T-helper 1 cell treated with Interleukin-12 subunit alpha and Interleukin-12 subunit beta and Interleukin-4 antibody, amounts not matched to agents 30 μg/mL and 1 μg/mL, for 36 hours (primary cell): Measurements from ENCODE around the gene CPA1.

ENCODE experiments used
- H3K27ac Mint-ChIP-seq: one replicate; pipeline ENCODE4 v1.8.0; 2021; ENCODE audit warnings: mild to moderate bottlenecking, mixed read lengths
- H3K27me3 Mint-ChIP-seq: one replicate; pipeline ENCODE4 v1.8.0; 2021; ENCODE audit warnings: low read depth, mixed read lengths
- H3K36me3 Mint-ChIP-seq: one replicate; pipeline ENCODE4 v1.8.0; 2021; ENCODE audit warnings: low read depth, mixed read lengths
- H3K4me1 Mint-ChIP-seq: one replicate; pipeline ENCODE4 v1.8.0; 2021; ENCODE audit warnings: low read depth, mixed read lengths
- H3K4me3 Mint-ChIP-seq: one replicate; pipeline ENCODE4 v1.8.0; 2021; ENCODE audit warnings: mild to moderate bottlenecking, moderate library complexity, mixed read lengths
- H3K9me3 Mint-ChIP-seq: one replicate; pipeline ENCODE4 v1.8.0; 2021; ENCODE audit warnings: mixed read lengths

Gene CPA1

DNA sequence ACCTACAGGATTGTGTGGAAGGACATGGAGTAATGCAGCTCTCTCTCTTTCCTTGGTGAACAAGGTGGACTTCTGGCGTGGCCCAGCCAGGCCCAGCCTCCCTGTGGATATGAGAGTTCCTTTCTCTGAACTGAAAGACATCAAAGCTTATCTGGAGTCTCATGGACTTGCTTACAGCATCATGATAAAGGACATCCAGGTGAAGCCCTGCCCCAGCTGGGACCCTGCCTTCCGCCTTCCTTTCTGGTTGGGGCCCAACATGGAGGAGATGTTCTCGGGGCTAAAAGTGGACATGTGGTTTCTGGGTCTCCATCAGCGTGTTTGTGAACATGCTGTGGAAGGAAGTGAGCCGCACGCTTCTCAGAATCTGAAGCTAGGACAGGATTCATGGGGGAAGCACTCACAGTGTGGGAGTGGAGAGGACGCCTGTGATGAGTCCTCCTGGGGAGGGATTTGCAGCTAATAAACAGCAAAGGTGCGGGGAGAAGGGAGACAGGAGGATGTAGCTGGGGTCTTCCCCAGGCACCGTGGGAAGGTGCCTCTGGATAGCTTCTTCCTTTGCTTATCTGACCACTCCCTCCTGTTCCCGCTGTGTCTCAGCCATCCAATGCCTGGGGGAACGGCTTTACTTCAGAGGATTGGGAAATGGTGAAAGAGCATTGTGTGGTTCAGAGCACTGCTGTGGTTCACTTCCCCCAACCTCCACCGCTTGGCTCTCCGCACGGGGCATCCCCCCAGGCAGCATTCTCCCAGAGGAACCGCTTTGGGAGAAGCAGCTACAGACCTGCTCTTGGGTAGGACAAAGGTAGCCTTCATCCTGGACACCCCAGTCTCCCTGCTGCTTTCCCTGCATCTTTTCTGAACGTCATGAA, 30.1 kb upstream of the CPA1 start:
- Mint-ChIP-seq H3K4me1 (peaks cover 9% of the 10 kb centered on the region), H3K27me3 (no peaks in the 10 kb centered on the region), H3K4me3 (no peak overlapping the region), H3K27ac (peak overlapping the region; percentile 17), H3K9me3 (no peaks in the 10 kb centered on the region), H3K36me3 (no peaks in the 10 kb centered on the region)

DNA sequence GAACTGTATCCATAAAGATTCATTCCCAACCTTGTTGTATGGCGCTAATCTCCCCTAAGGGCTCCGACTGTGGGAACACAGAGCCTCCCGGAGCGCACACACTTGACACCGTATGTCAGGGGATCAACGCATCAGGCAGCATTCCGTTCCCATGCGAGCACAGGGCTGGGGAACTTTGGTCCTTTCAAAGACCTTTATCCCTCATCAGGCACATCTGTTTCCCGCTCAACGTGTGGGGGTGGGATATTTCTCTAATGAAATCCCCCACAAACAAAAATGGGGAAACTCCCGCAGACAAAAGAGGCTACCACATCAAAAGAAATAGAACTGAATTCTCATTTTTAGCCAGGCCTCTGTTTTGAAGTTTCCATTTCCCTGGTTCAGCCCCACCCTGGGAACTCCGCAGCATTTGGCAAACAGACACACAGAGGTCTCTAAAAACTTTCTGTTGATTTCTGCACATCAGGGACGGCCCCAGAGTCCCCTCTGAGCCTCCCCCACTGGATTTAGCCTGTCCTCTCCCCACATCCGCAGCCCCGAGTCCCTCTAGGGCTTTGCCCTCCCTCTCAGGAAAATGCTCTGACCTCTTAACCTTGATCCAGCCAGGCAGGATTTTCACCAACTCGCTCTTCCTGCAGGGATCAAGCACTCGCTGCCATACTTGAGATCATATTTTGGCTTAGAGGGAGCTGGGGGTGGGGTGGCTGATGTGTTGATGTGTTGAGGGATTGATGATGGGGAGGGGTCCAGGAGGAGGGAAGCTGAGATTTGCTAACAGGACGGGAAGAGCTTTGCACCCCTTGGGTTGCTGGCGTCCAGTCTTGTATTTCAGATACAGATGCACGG, 29.1 kb upstream of the CPA1 start:
- H3K27ac Mint-ChIP-seq, result no peak overlapping the region
- no peaks in the 10 kb centered on the region for H3K27me3 Mint-ChIP-seq
- H3K4me1 Mint-ChIP-seq, result peaks cover 9% of the 10 kb centered on the region
- no peak overlapping the region for H3K4me3 Mint-ChIP-seq
- no peaks in the 10 kb centered on the region for H3K9me3 Mint-ChIP-seq
- H3K36me3 Mint-ChIP-seq, result no peaks in the 10 kb centered on the region

DNA sequence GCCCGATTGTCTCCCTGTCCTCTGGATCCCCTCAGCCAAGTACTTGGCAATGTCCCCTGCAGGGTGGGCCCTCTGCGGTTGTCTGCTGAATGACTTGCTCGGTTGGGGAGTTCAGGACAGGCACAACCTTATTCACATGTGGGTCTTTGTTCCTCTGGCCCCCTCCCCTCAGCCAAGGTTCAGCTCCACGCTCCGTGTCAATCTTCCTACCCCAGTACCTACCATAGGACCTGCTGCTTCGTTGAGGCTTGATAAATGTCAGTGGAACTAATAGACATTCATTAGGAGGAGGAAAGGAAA, 28.6 kb upstream of the CPA1 start:
- Mint-ChIP-seq H3K4me1 (peaks cover 9% of the 10 kb centered on the region), H3K27ac (no peak overlapping the region), H3K9me3 (no peaks in the 10 kb centered on the region), H3K27me3 (no peaks in the 10 kb centered on the region), H3K36me3 (no peaks in the 10 kb centered on the region), H3K4me3 (no peak overlapping the region)

DNA sequence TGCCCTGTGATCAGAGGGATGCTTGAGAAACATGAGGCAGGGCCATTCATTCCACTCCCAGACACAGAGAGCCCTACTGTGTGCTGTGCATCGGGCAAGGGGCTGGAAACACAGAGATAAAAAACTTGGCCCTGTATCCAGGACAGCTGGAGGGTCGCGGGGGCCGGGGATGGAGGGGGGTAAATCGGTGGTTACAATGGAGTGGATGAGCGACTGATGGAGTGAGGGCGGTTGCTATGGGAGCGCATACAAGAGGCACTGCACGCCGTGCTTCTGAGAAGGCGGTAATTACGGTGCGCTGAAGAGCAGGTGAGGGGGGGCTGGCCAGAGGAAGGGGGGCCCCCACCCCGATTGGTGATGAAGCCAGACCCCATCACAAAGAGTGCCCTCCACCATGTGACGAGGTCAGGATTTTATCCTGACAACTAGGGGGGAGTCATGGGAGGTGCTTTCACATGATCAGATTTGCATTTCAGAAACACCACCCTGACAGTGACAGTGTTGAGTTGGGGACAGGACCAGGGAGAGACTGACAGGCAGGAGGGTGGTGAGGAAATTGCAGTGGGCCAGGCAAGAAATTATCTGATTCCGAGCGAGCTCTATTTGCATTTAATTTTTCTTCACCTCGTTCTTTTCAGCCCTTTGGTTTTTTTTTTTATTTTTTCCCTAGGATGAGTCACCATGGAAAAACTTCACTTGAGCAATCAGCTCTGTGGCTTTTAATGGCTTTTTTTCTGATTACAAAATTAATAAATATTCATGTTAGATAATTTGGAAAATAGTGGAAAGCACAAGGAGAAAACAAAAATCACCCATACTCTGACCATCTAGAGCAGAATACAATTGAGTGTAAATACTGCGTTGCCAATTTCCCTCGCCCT, 27.9 kb upstream of the CPA1 start:
- H3K27me3 Mint-ChIP-seq, result no peaks in the 10 kb centered on the region
- H3K4me3 Mint-ChIP-seq, result no peak overlapping the region
- H3K27ac Mint-ChIP-seq, result no peak overlapping the region
- peaks cover 9% of the 10 kb centered on the region for H3K4me1 Mint-ChIP-seq
- H3K9me3 Mint-ChIP-seq, result no peaks in the 10 kb centered on the region
- no peaks in the 10 kb centered on the region for H3K36me3 Mint-ChIP-seq

GRCh38 chr7:130353196-130353595, 27.1 kb upstream of the CPA1 start:
- Mint-ChIP-seq H3K9me3 (peaks cover 1% of the 10 kb centered on the region), H3K4me3 (no peak overlapping the region), H3K36me3 (no peaks in the 10 kb centered on the region), H3K27ac (no peak overlapping the region), H3K4me1 (peaks cover 9% of the 10 kb centered on the region), H3K27me3 (no peaks in the 10 kb centered on the region)

- Mint-ChIP-seq H3K4me1 (peaks cover 3% of the 10 kb centered on the region), H3K4me3 (no peak overlapping the region), H3K36me3 (no peaks in the 10 kb centered on the region), H3K27ac (no peak overlapping the region), H3K27me3 (no peaks in the 10 kb centered on the region), H3K9me3 (peaks cover 24% of the 10 kb centered on the region)
Observed at GRCh38 chr7:130356121-130356875, 24.0 kb upstream of the CPA1 start.

GRCh38 chr7:130356876-130357611, 23.2 kb upstream of the CPA1 start:
- Mint-ChIP-seq H3K4me1 (no peaks in the 10 kb centered on the region), H3K27ac (no peak overlapping the region), H3K4me3 (no peak overlapping the region), H3K27me3 (no peaks in the 10 kb centered on the region), H3K9me3 (peaks cover 24% of the 10 kb centered on the region), H3K36me3 (no peaks in the 10 kb centered on the region)

GRCh38 chr7:130358471-130358870, 21.8 kb upstream of the CPA1 start:
- no peak overlapping the region for H3K4me3 Mint-ChIP-seq
- H3K9me3 Mint-ChIP-seq, result peaks cover 24% of the 10 kb centered on the region
- no peak overlapping the region for H3K27ac Mint-ChIP-seq
- H3K4me1 Mint-ChIP-seq, result no peaks in the 10 kb centered on the region
- no peaks in the 10 kb centered on the region for H3K36me3 Mint-ChIP-seq
- H3K27me3 Mint-ChIP-seq, result no peaks in the 10 kb centered on the region

- H3K4me1 Mint-ChIP-seq, result no peaks in the 10 kb centered on the region
- peaks cover 24% of the 10 kb centered on the region for H3K9me3 Mint-ChIP-seq
- H3K36me3 Mint-ChIP-seq, result no peaks in the 10 kb centered on the region
- no peak overlapping the region for H3K4me3 Mint-ChIP-seq
- H3K27me3 Mint-ChIP-seq, result no peaks in the 10 kb centered on the region
- no peak overlapping the region for H3K27ac Mint-ChIP-seq
Observed at GRCh38 chr7:130359276-130359857, 20.9 kb upstream of the CPA1 start.

DNA sequence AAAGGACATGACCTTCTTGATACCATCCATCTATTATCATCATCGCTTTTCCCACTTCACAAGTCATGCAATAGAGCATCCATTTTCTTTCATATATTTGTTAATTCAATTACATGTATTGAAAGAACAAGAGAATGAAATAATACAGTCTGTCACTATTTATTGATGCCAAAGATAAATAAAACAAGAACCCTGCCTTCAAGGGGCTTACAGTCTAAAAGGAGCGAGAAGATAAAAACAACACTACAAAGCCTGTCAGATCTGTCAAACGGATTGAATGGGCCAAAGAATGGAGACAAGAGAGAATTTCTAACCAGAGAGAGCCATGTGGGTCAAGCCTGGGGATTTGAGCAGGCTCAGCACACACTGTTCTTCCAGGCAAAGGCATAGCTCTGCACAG, 19.8 kb upstream of the CPA1 start:
- no peaks in the 10 kb centered on the region for H3K27me3 Mint-ChIP-seq
- no peak overlapping the region for H3K4me3 Mint-ChIP-seq
- no peaks in the 10 kb centered on the region for H3K4me1 Mint-ChIP-seq
- no peaks in the 10 kb centered on the region for H3K36me3 Mint-ChIP-seq
- peaks cover 24% of the 10 kb centered on the region for H3K9me3 Mint-ChIP-seq
- H3K27ac Mint-ChIP-seq, result no peak overlapping the region

GRCh38 chr7:130361681-130362080, 18.6 kb upstream of the CPA1 start:
- Mint-ChIP-seq H3K27ac (no peak overlapping the region), H3K4me3 (no peak overlapping the region)

DNA sequence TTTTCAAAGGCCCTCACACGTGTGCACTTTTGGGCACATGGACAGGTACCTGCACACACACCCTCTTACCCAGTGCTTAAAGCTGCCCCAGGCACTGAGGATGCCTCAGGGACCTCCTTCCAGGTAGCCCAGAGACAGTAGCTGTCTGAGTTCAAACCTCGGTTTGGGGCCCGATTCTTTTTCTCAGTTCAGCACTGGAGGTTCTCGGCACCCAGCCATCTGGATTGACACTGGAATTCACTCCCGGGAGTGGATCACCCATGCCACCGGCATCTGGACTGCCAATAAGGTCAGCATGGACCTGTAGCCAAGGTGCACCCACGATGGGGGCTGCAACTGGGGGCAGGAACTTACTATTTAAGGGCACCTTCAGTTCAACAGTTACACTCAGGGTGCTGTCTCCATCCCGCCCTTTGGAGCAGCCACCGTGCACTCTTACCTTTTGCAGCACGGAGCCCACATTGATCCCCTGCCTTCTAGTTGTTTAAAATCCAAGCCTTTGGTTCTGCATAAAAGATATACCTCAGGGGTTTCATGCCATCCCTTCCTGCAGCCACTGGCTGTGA, 18.0 kb upstream of the CPA1 start:
- Mint-ChIP-seq H3K27ac (no peak overlapping the region), H3K36me3 (no peaks in the 10 kb centered on the region)

More at GRCh38 chr7:130361681-130362080, 18.6 kb upstream of the CPA1 start:
- H3K9me3 Mint-ChIP-seq, result peaks cover 24% of the 10 kb centered on the region
- no peaks in the 10 kb centered on the region for H3K27me3 Mint-ChIP-seq
- H3K36me3 Mint-ChIP-seq, result no peaks in the 10 kb centered on the region
- peaks cover 4% of the 10 kb centered on the region for H3K4me1 Mint-ChIP-seq

More for the DNA sequence above, 18.0 kb upstream of the CPA1 start:
- Mint-ChIP-seq H3K4me3 (no peak overlapping the region), H3K4me1 (peaks cover 9% of the 10 kb centered on the region), H3K27me3 (no peaks in the 10 kb centered on the region), H3K9me3 (peaks cover 24% of the 10 kb centered on the region)
